HepG2 (cell line): Measurements from ENCODE around the gene CRMP1. TPM values are rescaled to one million over a fixed set of nuclear protein-coding genes. Genes with fewer than 3 reads are reported as not detected.

ENCODE experiments used
- ATAC-seq: fragments of 200-7000 bp; cut with Tn5 transposase; 3 replicates; pipeline ENCODE4 v1.9.1; 2020; ENCODE audit warnings: mild to moderate bottlenecking, moderate library complexity
- BruUV-seq: library from RNA; stranded (reverse); fragments of 400-500 nt; replicated peaks from 2 replicates; lab custom pipeline; 2021; lab: Mats Ljungman, UMichigan
- CTCF ChIA-PET: fragments of 300-600 bp; formaldehyde crosslinking; extraction: SDS; loops from one replicate; lab custom pipeline; 2021; ENCODE audit warnings: low total read pairs, inconsistent platforms, low intra/inter-chr PET ratio; lab: Yijun Ruan, JAX
- POLR2A ChIA-PET: fragments of 350-600 bp; sonication (Branson Sonifier 250); formaldehyde crosslinking; loops from one replicate; lab custom pipeline; 2020; ENCODE audit warnings: antibody characterized with exemption, inconsistent platforms; lab: Yijun Ruan, JAX
- DNase-seq: peaks from one replicate; pipeline ENCODE4 v3.0.0-alpha.2; 2015; ENCODE audit warnings: low spot score
- FAIRE-seq: peaks from 3 replicates; lab custom pipeline; 2011; peaks lifted over from hg19 to GRCh38; lab: Jason Lieb, UNC
- H2AFZ ChIP-seq: one replicate; pipeline ENCODE4 v1.6.1; 2011; ENCODE audit warnings: low read length, inconsistent platforms
- H3K27ac ChIP-seq: fragments of 300-600 bp; 3 replicates; pipeline ENCODE4 v1.8.0; 2011; ENCODE audit warnings: mixed run types, mild to moderate bottlenecking, mixed read lengths, low read length, inconsistent platforms; ENCODE audit not compliant: insufficient read depth; ENCODE audit errors: extremely low read length
- H3K27me3 ChIP-seq, 2 experiments: fragments of 200-600 bp in 1 of 2; 2 replicates in 1 of 2; 3 replicates in 1 of 2; pipeline versions ENCODE4 v1.6.0 to v1.8.0; 2011; ENCODE audit warnings: low read length in 2 of 2, mild to moderate bottlenecking in 2 of 2, moderate library complexity in 2 of 2, inconsistent platforms in 1 of 2; ENCODE audit not compliant: insufficient read depth in 2 of 2, control insufficient read depth in 1 of 2
- H3K36me3 ChIP-seq, 2 experiments: fragments of 200-600 bp in 1 of 2; replicated peaks in 1 of 2; 2 replicates in 1 of 2; 3 replicates in 1 of 2; pipeline versions ENCODE4 v1.5.1 to v1.8.0; 2011; ENCODE audit warnings: low read length in 2 of 2, inconsistent platforms in 1 of 2; ENCODE audit not compliant: insufficient read depth in 2 of 2, control insufficient read depth in 1 of 2
- H3K4me1 ChIP-seq: 2 replicates; pipeline ENCODE4 v1.5.1; 2012; ENCODE audit warnings: low read length, inconsistent platforms; ENCODE audit not compliant: insufficient read depth
- H3K4me2 ChIP-seq: 2 replicates; pipeline ENCODE4 v1.6.0; 2011; ENCODE audit warnings: low read depth, low read length, inconsistent platforms
- H3K4me3 ChIP-seq, 3 experiments: fragments of 200-600 bp in 1 of 3; sonication (generic), shearing (Covaris generic) in 1 of 3; replicated peaks in 1 of 3; 2 replicates each; pipeline ENCODE4 v1.5.1; 2011 to 2016; ENCODE audit warnings: low read length in 3 of 3, inconsistent platforms in 2 of 3, low read depth in 2 of 3, mild to moderate bottlenecking in 2 of 3, control low read depth in 1 of 3, mixed read lengths in 1 of 3; ENCODE audit not compliant: insufficient read depth in 1 of 3
- H3K79me2 ChIP-seq: one replicate; pipeline ENCODE4 v1.6.1; 2011; ENCODE audit warnings: low read length, inconsistent platforms; ENCODE audit not compliant: insufficient read depth
- H3K9ac ChIP-seq: 2 replicates; pipeline ENCODE4 v1.6.0; 2011; ENCODE audit warnings: mild to moderate bottlenecking, low read depth, low read length, inconsistent platforms; ENCODE audit not compliant: insufficient read depth
- H3K9me3 ChIP-seq: 2 replicates; pipeline ENCODE4 v1.5.1; 2012; ENCODE audit warnings: mild to moderate bottlenecking, low read length
- H4K20me1 ChIP-seq: 2 replicates; pipeline ENCODE4 v1.6.0; 2011; ENCODE audit warnings: inconsistent platforms, mild to moderate bottlenecking, low read length, moderate library complexity; ENCODE audit not compliant: insufficient read depth
- CBFB ChIP-seq: sonication (generic); formaldehyde crosslinking; IDR thresholded peaks from 2 replicates; pipeline ENCODE4 v1.4.0; 2020; ENCODE audit warnings: missing genetic modification reagents
- CENPBD1 ChIP-seq: sonication (generic); formaldehyde crosslinking; IDR thresholded peaks from 2 replicates; pipeline ENCODE4 v1.8.0; 2022; ENCODE audit warnings: missing genetic modification reagents, low read depth, mild to moderate bottlenecking, borderline replicate concordance
- GABPA ChIP-seq, 2 experiments: IDR thresholded peaks; 2 replicates each; pipeline ENCODE4 v1.6.1; 2011 to 2016; ENCODE audit warnings: low read depth in 2 of 2, low read length in 1 of 2, missing biosample characterization in 1 of 2, missing genetic modification characterization in 1 of 2
- GRHL1 ChIP-seq: sonication (generic); formaldehyde crosslinking; conservative IDR thresholded peaks from 2 replicates; pipeline ENCODE4 v1.8.0; 2022; ENCODE audit warnings: missing genetic modification reagents
- GZF1 ChIP-seq: sonication (generic); formaldehyde crosslinking; IDR thresholded peaks from 2 replicates; pipeline ENCODE4 v1.5.1; 2020; ENCODE audit warnings: mild to moderate bottlenecking, missing genetic modification reagents
- HES4 ChIP-seq: sonication (generic); formaldehyde crosslinking; IDR thresholded peaks from 2 replicates; pipeline ENCODE4 v1.9.0; 2021; ENCODE audit warnings: mild to moderate bottlenecking, missing genetic modification reagents, borderline replicate concordance
- KDM1A ChIP-seq: IDR thresholded peaks from 2 replicates; pipeline ENCODE4 v1.6.1; 2016; ENCODE audit warnings: missing compliant biosample characterization
- KDM2A ChIP-seq: sonication (generic); formaldehyde crosslinking; IDR thresholded peaks from 2 replicates; pipeline ENCODE4 v1.4.0; 2020; ENCODE audit warnings: low read depth, missing genetic modification reagents, borderline replicate concordance
- MAZ ChIP-seq, 2 experiments: sonication (generic) in 1 of 2; formaldehyde crosslinking in 1 of 2; IDR thresholded peaks; 2 replicates each; pipeline versions ENCODE4 v1.5.0 to v1.6.1; 2012 to 2020; ENCODE audit warnings: low read depth in 2 of 2, mild to moderate bottlenecking in 2 of 2, borderline replicate concordance in 1 of 2, improper control_type of control experiment in 1 of 2, low read length in 1 of 2, missing genetic modification reagents in 1 of 2, moderate library complexity in 1 of 2
- NR2F1 ChIP-seq, 2 experiments: fragments of 450-650 bp in 1 of 2; formaldehyde crosslinking in 1 of 2; IDR thresholded peaks; 2 replicates each; pipeline versions ENCODE4 v1.5.0 to v1.6.1; 2016 to 2020; ENCODE audit warnings: mild to moderate bottlenecking in 1 of 2, missing compliant biosample characterization in 1 of 2, missing genetic modification reagents in 1 of 2, moderate library complexity in 1 of 2
- PRDM4 ChIP-seq: sonication (generic); formaldehyde crosslinking; IDR thresholded peaks from 2 replicates; pipeline ENCODE4 v1.9.0; 2021; ENCODE audit warnings: missing genetic modification reagents, borderline replicate concordance
- RFXAP ChIP-seq: sonication (generic); formaldehyde crosslinking; IDR thresholded peaks from 2 replicates; pipeline ENCODE4 v1.4.0; 2020; ENCODE audit warnings: missing genetic modification reagents, borderline replicate concordance
- SMAD9 ChIP-seq: sonication (generic); formaldehyde crosslinking; IDR thresholded peaks from 2 replicates; pipeline ENCODE4 v1.5.1; 2020; ENCODE audit warnings: mild to moderate bottlenecking, missing genetic modification reagents
- ZNF18 ChIP-seq: sonication (generic); formaldehyde crosslinking; IDR thresholded peaks from 2 replicates; pipeline ENCODE4 v1.8.0; 2022; ENCODE audit warnings: mild to moderate bottlenecking, missing genetic modification reagents; ENCODE audit not compliant: insufficient replicate concordance
- ZNF337 ChIP-seq: sonication (generic); formaldehyde crosslinking; IDR thresholded peaks from 2 replicates; pipeline ENCODE4 v1.5.1; 2020; ENCODE audit warnings: missing genetic modification reagents, low read depth, mild to moderate bottlenecking, borderline replicate concordance
- WGBS: methylation state at CpG from one replicate; pipeline ENCODE4 v1.1.6; 2017; ENCODE audit warnings: low lambda C conversion rate; 5-methylcytosine and 5-hydroxymethylcytosine counted together
- in situ Hi-C: cut with HindIII; loops from 2 replicates; pipeline ENCODE4 v1.10.0; 2017; ENCODE audit warnings: low pct_unique_long_range_greater_than_20kb; ENCODE audit not compliant: extremely low pct_ligation_motif_present
- intact Hi-C: fragments of 100-400 bp; cut with micrococcal nuclease; formaldehyde crosslinking; loops from one replicate; pipeline ENCODE4 v1.10.0; 2022; ENCODE audit not compliant: unreplicated experiment
- polyA plus RNA-seq, 8 experiments: library from polyadenylated mRNA; depleted of rRNA in 3 of 8; stranded (reverse) in 7 of 8; unstranded in 1 of 8; fragments of >200 nt; fragmentation: Illumina TruSeq in 4 of 8; extraction: Trizol in 4 of 8; gene quantifications; 2 replicates each; pipeline versions ENCODE4 v1.2.1 to v1.2.3, GENCODE V29; 2011 to 2016; ENCODE audit warnings: low read depth in 4 of 8, missing spikeins in 1 of 8, mixed read lengths in 1 of 8; ENCODE audit not compliant: insufficient read depth in 1 of 8
- total RNA-seq, 5 experiments: library from RNA; depleted of rRNA; stranded (reverse); fragments of >200 nt; fragmentation: Illumina TruSeq; extraction: Trizol; gene quantifications; 2 replicates each; pipeline ENCODE4 v1.2.3, GENCODE V29; 2016; ENCODE audit warnings: low read depth in 1 of 5

CRMP1 gene
- total and polyA plus RNA-seq, 2 of the 13 experiments (the other 11 are each of a cell fraction or from before 2014, with no cell fraction given): not detected

- ChIA-PET POLR2A (no interaction called here), CTCF (no interaction called here)
- FAIRE-seq: no peak
- no peak overlapping the region for H3K27ac ChIP-seq
- no peaks in the 10 kb centered on the region for H3K4me1 ChIP-seq
- WGBS: 93% methylated on average over 6 of the region's 6 CpGs
- no peak overlapping the region for H3K9ac ChIP-seq
- H4K20me1 ChIP-seq: no peaks in the 10 kb centered on the region
- no peaks in the 10 kb centered on the region for H3K9me3 ChIP-seq
- no peaks in the 10 kb centered on the region; a peak in 1 of 5 replicates for H3K27me3 ChIP-seq
- intact Hi-C loops (no loop called here), in situ Hi-C loops (no loop called here)
- peaks cover 17 to 40% of the 10 kb centered on the region in 2 experiments for H3K36me3 ChIP-seq
- ATAC-seq: no peak
- no peak for DNase-seq
- H3K4me3 ChIP-seq: no peak overlapping the region
- no peaks in the 10 kb centered on the region for H3K79me2 ChIP-seq
- no peak overlapping the region for H3K4me2 ChIP-seq
- no TSS peak for BruUV-seq
- H2AFZ ChIP-seq: no peak overlapping the region
- TF ChIP-seq SMAD9 (no peak), ZNF18 (CRISPR knock-in tag) (no peak), HES4 (CRISPR knock-in tag) (no peak), CBFB (no peak), RFXAP (no peak), ZNF337 (CRISPR knock-in tag) (no peak), CENPBD1 (no peak), PRDM4 (CRISPR knock-in tag) (no peak), GABPA (IDR thresholded peaks at IDR 0.05; ENCODE audit: low read depth, low read length) (no peak), GABPA (CRISPR knock-in tag; IDR thresholded peaks at IDR 0.05; ENCODE audit: low read depth) (no peak), GZF1 (CRISPR knock-in tag) (no peak), KDM1A (no peak), MAZ (IDR thresholded peaks at IDR 0.05; ENCODE audit: borderline replicate concordance, low read depth, low read length) (no peak), MAZ (CRISPR knock-in tag; IDR thresholded peaks at IDR 0.05; ENCODE audit: low read depth) (no peak), GRHL1 (CRISPR knock-in tag) (no peak), KDM2A (CRISPR knock-in tag) (no peak), NR2F1 (CRISPR knock-in tag; IDR thresholded peaks at IDR 0.05) (no peak)
These were observed 108.9 kb downstream of the CRMP1 start for GRCh38 chr4:5784021-5784420.
